WTC11 (cell line): ENCODE measurements around the gene UGCG. TPM values are rescaled to one million over a fixed set of nuclear protein-coding genes. Genes with fewer than 3 reads are reported as not detected.

Experiments used
- ATAC-seq: fragments of 200-7000 bp; cut with Tn5 transposase; 2 replicates; pipeline ENCODE4 v1.10.0; 2021; ENCODE audit warnings: mild to moderate bottlenecking, moderate library complexity
- CTCF ChIA-PET: fragments of 300-600 bp; sonication (Branson Sonifier 250); formaldehyde crosslinking; loops from one replicate; lab custom pipeline; 2021; ENCODE audit warnings: antibody characterized with exemption; lab: Charles Lee
- POLR2A ChIA-PET: fragments of 350-600 bp; sonication (Branson Sonifier 250); formaldehyde crosslinking; loops from one replicate; lab custom pipeline; 2021; ENCODE audit warnings: antibody characterized with exemption; lab: Charles Lee
- DNase-seq: peaks from one replicate; pipeline ENCODE4 v3.0.0; 2021; ENCODE audit warnings: low spot score
- H3K27ac Mint-ChIP-seq: 2 replicates; pipeline ENCODE4 v1.8.0; 2021; ENCODE audit warnings: mixed read lengths
- H3K27me3 Mint-ChIP-seq: 2 replicates; pipeline ENCODE4 v1.8.0; 2021; ENCODE audit warnings: low read depth, mild to moderate bottlenecking, moderate library complexity, mixed read lengths
- H3K36me3 Mint-ChIP-seq: 2 replicates; pipeline ENCODE4 v1.8.0; 2021; ENCODE audit warnings: mixed read lengths
- H3K4me1 Mint-ChIP-seq: 2 replicates; pipeline ENCODE4 v1.8.0; 2022; ENCODE audit warnings: mixed read lengths
- H3K4me3 Mint-ChIP-seq: 2 replicates; pipeline ENCODE4 v1.8.0; 2021; ENCODE audit warnings: mild to moderate bottlenecking, moderate library complexity, mixed read lengths
- H3K9me3 Mint-ChIP-seq: 2 replicates; pipeline ENCODE4 v1.8.0; 2021; ENCODE audit warnings: mixed read lengths
- CREB1 ChIP-seq: sonication (generic); formaldehyde crosslinking; IDR thresholded peaks from 2 replicates; pipeline ENCODE4 v1.8.0; 2023; ENCODE audit warnings: mild to moderate bottlenecking, missing genetic modification reagents
- EMX1 ChIP-seq: fragments of 250-450 bp; sonication (Bioruptor Pico); IDR thresholded peaks from 2 replicates; pipeline ENCODE4 v1.8.0; 2021; ENCODE audit warnings: mild to moderate bottlenecking
- FOXJ3 ChIP-seq: sonication (generic); formaldehyde crosslinking; IDR thresholded peaks from 2 replicates; pipeline ENCODE4 v1.9.0; 2021; ENCODE audit warnings: missing genetic modification reagents, mild to moderate bottlenecking, borderline replicate concordance
- HMGA2 ChIP-seq: fragments of 250-450 bp; sonication (Bioruptor Pico); IDR thresholded peaks from 2 replicates; pipeline ENCODE4 v1.4.0; 2021; ENCODE audit warnings: mild to moderate bottlenecking, moderate library complexity
- JAZF1 ChIP-seq: fragments of 250-450 bp; sonication (Bioruptor Pico); IDR thresholded peaks from 2 replicates; pipeline ENCODE4 v1.9.0; 2021; ENCODE audit warnings: moderate library complexity, mild to moderate bottlenecking, inconsistent platforms
- KAT7 ChIP-seq: sonication (generic); formaldehyde crosslinking; IDR thresholded peaks from 2 replicates; pipeline ENCODE4 v1.8.1; 2023; ENCODE audit warnings: missing genetic modification reagents, mild to moderate bottlenecking, borderline replicate concordance
- MXD4 ChIP-seq: fragments of 250-450 bp; sonication (Bioruptor Pico); IDR thresholded peaks from 2 replicates; pipeline ENCODE4 v1.8.0; 2021; ENCODE audit warnings: mild to moderate bottlenecking, moderate library complexity, borderline replicate concordance
- MYBL2 ChIP-seq: sonication (generic); formaldehyde crosslinking; IDR thresholded peaks from 2 replicates; pipeline ENCODE4 v1.8.1; 2023; ENCODE audit warnings: mild to moderate bottlenecking, moderate library complexity, missing genetic modification reagents
- NFYB ChIP-seq: sonication (generic); formaldehyde crosslinking; conservative IDR thresholded peaks from 2 replicates; pipeline ENCODE4 v1.8.0; 2022; ENCODE audit warnings: low read depth, missing genetic modification reagents
- NR3C1 ChIP-seq: sonication (generic); formaldehyde crosslinking; conservative IDR thresholded peaks from 2 replicates; pipeline ENCODE4 v1.8.1; 2023; ENCODE audit warnings: low read depth, mild to moderate bottlenecking, missing genetic modification reagents
- PRDM15 ChIP-seq: sonication (generic); formaldehyde crosslinking; IDR thresholded peaks from 2 replicates; pipeline ENCODE4 v1.8.0; 2022; ENCODE audit warnings: missing genetic modification reagents
- PRRX2 ChIP-seq: fragments of 250-450 bp; sonication (Bioruptor Pico); IDR thresholded peaks from 2 replicates; pipeline ENCODE4 v1.8.0; 2021; ENCODE audit warnings: mild to moderate bottlenecking
- RELA ChIP-seq: sonication (generic); formaldehyde crosslinking; IDR thresholded peaks from 2 replicates; pipeline ENCODE4 v1.8.1; 2022; ENCODE audit warnings: missing genetic modification reagents, mild to moderate bottlenecking, borderline replicate concordance
- SP1 ChIP-seq: sonication (generic); formaldehyde crosslinking; conservative IDR thresholded peaks from 2 replicates; pipeline ENCODE4 v1.8.1; 2022; ENCODE audit warnings: missing genetic modification reagents
- TP53 ChIP-seq: sonication (generic); formaldehyde crosslinking; IDR thresholded peaks from 2 replicates; pipeline ENCODE4 v1.8.1; 2023; ENCODE audit warnings: mild to moderate bottlenecking, missing genetic modification reagents
- ZNF219 ChIP-seq: sonication (generic); formaldehyde crosslinking; IDR thresholded peaks from 2 replicates; pipeline ENCODE4 v1.8.0; 2023; ENCODE audit warnings: missing genetic modification reagents, mild to moderate bottlenecking, borderline replicate concordance
- ZNF232 ChIP-seq: sonication (generic); formaldehyde crosslinking; IDR thresholded peaks from 2 replicates; pipeline ENCODE4 v1.8.0; 2022; ENCODE audit warnings: mild to moderate bottlenecking, missing genetic modification reagents
- total RNA-seq: library from RNA; stranded (reverse); gene quantifications from 3 replicates; pipeline ENCODE4 v1.2.3, GENCODE V29; 2021
- TF ChIP-seq, protein P1 (sequence below): fragments of 250-450 bp; sonication (Bioruptor Pico); IDR thresholded peaks from 2 replicates; pipeline ENCODE4 v2.1.2; 2022; ENCODE audit warnings: mild to moderate bottlenecking, moderate library complexity
- TF ChIP-seq, protein P2 (sequence below): sonication (generic); formaldehyde crosslinking; IDR thresholded peaks from 2 replicates; pipeline ENCODE4 v1.8.0; 2023; ENCODE audit warnings: mild to moderate bottlenecking, missing genetic modification reagents
- TF ChIP-seq, protein P3 (sequence below): sonication (generic); formaldehyde crosslinking; IDR thresholded peaks from 2 replicates; pipeline ENCODE4 v1.8.0; 2023; ENCODE audit warnings: missing genetic modification reagents
- TF ChIP-seq, protein P4 (sequence below): sonication (generic); formaldehyde crosslinking; IDR thresholded peaks from 2 replicates; pipeline ENCODE4 v1.8.1; 2023; ENCODE audit warnings: mild to moderate bottlenecking, missing genetic modification reagents, moderate library complexity
- TF ChIP-seq, protein P5 (sequence below): sonication (generic); formaldehyde crosslinking; conservative IDR thresholded peaks from 2 replicates; pipeline ENCODE4 v1.8.1; 2022; ENCODE audit warnings: mild to moderate bottlenecking, missing genetic modification reagents

The UGCG gene
- total RNA-seq, 1 experiment from 2014 or later: 37.5 TPM

DNA sequence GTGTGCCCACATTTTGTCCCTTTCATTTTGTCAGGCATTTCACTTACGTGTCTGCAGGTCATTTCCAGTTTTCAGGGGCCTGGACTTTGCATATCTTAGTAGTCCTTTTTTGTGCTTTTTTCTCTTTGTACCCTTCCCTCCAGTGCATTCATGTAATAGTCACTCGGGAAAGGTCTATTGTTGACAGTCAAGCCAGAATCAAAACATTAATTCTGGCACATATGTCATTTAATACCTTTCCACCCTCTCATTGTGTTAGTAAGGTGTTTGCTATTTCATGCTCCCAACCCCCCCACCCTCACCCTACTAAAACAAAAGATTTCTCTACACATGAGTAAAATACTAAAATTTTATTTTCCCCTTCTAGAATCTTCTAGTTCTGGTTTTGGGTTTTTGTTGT lies 42.7 kb downstream of the UGCG start:
- ChIA-PET POLR2A (no interaction called here), CTCF (no interaction called here)
- H3K27me3 Mint-ChIP-seq: no peaks in the 10 kb centered on the region
- H3K4me1 Mint-ChIP-seq: peaks cover 11% of the 10 kb centered on the region; the same call in 1 of the 2 replicates
- DNase-seq (no peak), ATAC-seq (no peak)
- H3K9me3 Mint-ChIP-seq: no peaks in the 10 kb centered on the region
- TF ChIP-seq RELA (CRISPR knock-in tag) (no peak), KAT7 (CRISPR knock-in tag) (no peak), EMX1 (CRISPR knock-in tag) (no peak), CREB1 (no peak), NR3C1 (CRISPR knock-in tag) (no peak)
- TF ChIP-seq, protein P1, sequence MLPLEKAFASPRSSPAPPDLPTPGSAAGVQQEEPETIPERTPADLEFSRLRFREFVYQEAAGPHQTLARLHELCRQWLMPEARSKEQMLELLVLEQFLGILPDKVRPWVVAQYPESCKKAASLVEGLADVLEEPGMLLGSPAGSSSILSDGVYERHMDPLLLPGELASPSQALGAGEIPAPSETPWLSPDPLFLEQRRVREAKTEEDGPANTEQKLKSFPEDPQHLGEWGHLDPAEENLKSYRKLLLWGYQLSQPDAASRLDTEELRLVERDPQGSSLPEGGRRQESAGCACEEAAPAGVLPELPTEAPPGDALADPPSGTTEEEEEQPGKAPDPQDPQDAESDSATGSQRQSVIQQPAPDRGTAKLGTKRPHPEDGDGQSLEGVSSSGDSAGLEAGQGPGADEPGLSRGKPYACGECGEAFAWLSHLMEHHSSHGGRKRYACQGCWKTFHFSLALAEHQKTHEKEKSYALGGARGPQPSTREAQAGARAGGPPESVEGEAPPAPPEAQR (CRISPR knock-in tag): no peak
- H3K36me3 Mint-ChIP-seq: 0 out of 2 replicates have a peak, but pooled peaks cover 4% of the 10 kb centered on the region
- H3K4me3 Mint-ChIP-seq: no peak overlapping the region
- no peak overlapping the region for H3K27ac Mint-ChIP-seq

GRCh38 chr9:111940697-111941096 lies 44.1 kb downstream of the UGCG start:
- Mint-ChIP-seq H3K4me1 (peaks cover 9% of the 10 kb centered on the region; the same call in 1 of the 2 replicates), H3K36me3 (no peaks in the 10 kb centered on the region), H3K9me3 (no peaks in the 10 kb centered on the region), H3K4me3 (no peak overlapping the region), H3K27ac (no peak overlapping the region), H3K27me3 (no peaks in the 10 kb centered on the region)
- TF ChIP-seq HMGA2 (CRISPR knock-in tag): no peak
- TF ChIP-seq, protein P2, sequence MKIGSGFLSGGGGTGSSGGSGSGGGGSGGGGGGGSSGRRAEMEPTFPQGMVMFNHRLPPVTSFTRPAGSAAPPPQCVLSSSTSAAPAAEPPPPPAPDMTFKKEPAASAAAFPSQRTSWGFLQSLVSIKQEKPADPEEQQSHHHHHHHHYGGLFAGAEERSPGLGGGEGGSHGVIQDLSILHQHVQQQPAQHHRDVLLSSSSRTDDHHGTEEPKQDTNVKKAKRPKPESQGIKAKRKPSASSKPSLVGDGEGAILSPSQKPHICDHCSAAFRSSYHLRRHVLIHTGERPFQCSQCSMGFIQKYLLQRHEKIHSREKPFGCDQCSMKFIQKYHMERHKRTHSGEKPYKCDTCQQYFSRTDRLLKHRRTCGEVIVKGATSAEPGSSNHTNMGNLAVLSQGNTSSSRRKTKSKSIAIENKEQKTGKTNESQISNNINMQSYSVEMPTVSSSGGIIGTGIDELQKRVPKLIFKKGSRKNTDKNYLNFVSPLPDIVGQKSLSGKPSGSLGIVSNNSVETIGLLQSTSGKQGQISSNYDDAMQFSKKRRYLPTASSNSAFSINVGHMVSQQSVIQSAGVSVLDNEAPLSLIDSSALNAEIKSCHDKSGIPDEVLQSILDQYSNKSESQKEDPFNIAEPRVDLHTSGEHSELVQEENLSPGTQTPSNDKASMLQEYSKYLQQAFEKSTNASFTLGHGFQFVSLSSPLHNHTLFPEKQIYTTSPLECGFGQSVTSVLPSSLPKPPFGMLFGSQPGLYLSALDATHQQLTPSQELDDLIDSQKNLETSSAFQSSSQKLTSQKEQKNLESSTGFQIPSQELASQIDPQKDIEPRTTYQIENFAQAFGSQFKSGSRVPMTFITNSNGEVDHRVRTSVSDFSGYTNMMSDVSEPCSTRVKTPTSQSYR: no peak
- TF ChIP-seq, protein P3, sequence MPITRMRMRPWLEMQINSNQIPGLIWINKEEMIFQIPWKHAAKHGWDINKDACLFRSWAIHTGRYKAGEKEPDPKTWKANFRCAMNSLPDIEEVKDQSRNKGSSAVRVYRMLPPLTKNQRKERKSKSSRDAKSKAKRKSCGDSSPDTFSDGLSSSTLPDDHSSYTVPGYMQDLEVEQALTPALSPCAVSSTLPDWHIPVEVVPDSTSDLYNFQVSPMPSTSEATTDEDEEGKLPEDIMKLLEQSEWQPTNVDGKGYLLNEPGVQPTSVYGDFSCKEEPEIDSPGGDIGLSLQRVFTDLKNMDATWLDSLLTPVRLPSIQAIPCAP (CRISPR knock-in tag): no peak
- TF ChIP-seq, protein P4, sequence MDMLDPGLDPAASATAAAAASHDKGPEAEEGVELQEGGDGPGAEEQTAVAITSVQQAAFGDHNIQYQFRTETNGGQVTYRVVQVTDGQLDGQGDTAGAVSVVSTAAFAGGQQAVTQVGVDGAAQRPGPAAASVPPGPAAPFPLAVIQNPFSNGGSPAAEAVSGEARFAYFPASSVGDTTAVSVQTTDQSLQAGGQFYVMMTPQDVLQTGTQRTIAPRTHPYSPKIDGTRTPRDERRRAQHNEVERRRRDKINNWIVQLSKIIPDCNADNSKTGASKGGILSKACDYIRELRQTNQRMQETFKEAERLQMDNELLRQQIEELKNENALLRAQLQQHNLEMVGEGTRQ (CRISPR knock-in tag): no peak
- no peak for TF ChIP-seq PRRX2 (CRISPR knock-in tag)
- no peak for TF ChIP-seq NFYB (CRISPR knock-in tag)
- TF ChIP-seq, protein P5, sequence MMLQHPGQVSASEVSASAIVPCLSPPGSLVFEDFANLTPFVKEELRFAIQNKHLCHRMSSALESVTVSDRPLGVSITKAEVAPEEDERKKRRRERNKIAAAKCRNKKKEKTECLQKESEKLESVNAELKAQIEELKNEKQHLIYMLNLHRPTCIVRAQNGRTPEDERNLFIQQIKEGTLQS (CRISPR knock-in tag): no peak
- no peak for TF ChIP-seq MYBL2 (CRISPR knock-in tag)
- TF ChIP-seq ZNF219: no peak
- no peak for TF ChIP-seq TP53
- TF ChIP-seq MXD4 (CRISPR knock-in tag): no peak
- TF ChIP-seq FOXJ3: no peak
- no peak for TF ChIP-seq PRDM15 (CRISPR knock-in tag)
- TF ChIP-seq ZNF232 (CRISPR knock-in tag): no peak
- no peak for TF ChIP-seq SP1 (CRISPR knock-in tag)
- no peak for TF ChIP-seq JAZF1 (CRISPR knock-in tag)
- ATAC-seq: no peak
- POLR2A ChIA-PET: no interaction called here
- DNase-seq: no peak
- CTCF ChIA-PET: no interaction called here
